OCI-LY7 (cell line): ENCODE data around the gene MEMO1. TPM values are rescaled to one million over a fixed set of nuclear protein-coding genes. Genes with fewer than 3 reads are reported as not detected.

Source experiments
- BruUV-seq: library from RNA; stranded (reverse); fragments of 400-500 nt; replicated peaks from 2 replicates; lab custom pipeline; 2021; lab: Mats Ljungman, UMichigan
- CTCF ChIA-PET: fragments of 300-600 bp; sonication (Branson Sonifier 250); formaldehyde crosslinking; loops from one replicate; lab custom pipeline; 2022; ENCODE audit warnings: antibody characterized with exemption; ENCODE audit not compliant: unreplicated experiment; lab: Charles Lee
- POLR2A ChIA-PET: fragments of 300-600 bp; sonication (Branson Sonifier 250); formaldehyde crosslinking; loops from one replicate; lab custom pipeline; 2022; ENCODE audit warnings: antibody characterized with exemption; lab: Charles Lee
- DNase-seq: peaks from one replicate; pipeline ENCODE4 v3.0.0-alpha.2; 2015; ENCODE audit warnings: low spot score
- H2AFZ ChIP-seq: fragments of 200-600 bp; sonication (generic), shearing (Covaris generic); 2 replicates; pipeline ENCODE4 v1.6.1; 2014; ENCODE audit warnings: mild to moderate bottlenecking, antibody characterized with exemption, low read length, moderate library complexity
- H3K27ac ChIP-seq: fragments of 200-600 bp; sonication (generic); 2 replicates; pipeline ENCODE4 v1.5.1; 2014; ENCODE audit warnings: mixed run types, low read depth, mild to moderate bottlenecking, moderate library complexity, low read length, inconsistent platforms; ENCODE audit not compliant: poor library complexity, severe bottlenecking
- H3K36me3 ChIP-seq: fragments of 200-600 bp; sonication (generic); 2 replicates; pipeline ENCODE4 v1.6.1; 2014; ENCODE audit warnings: mild to moderate bottlenecking, antibody characterized with exemption, low read length, moderate library complexity, mixed read lengths; ENCODE audit not compliant: insufficient read depth
- H3K4me1 ChIP-seq: fragments of 200-600 bp; sonication (generic); 2 replicates; pipeline ENCODE4 v1.5.1; 2014; ENCODE audit warnings: mild to moderate bottlenecking, low read length; ENCODE audit not compliant: insufficient read depth, poor library complexity, severe bottlenecking
- H3K4me2 ChIP-seq: fragments of 200-600 bp; sonication (generic); 2 replicates; pipeline ENCODE4 v1.6.1; 2014; ENCODE audit warnings: mild to moderate bottlenecking, low read length
- H3K4me3 ChIP-seq: fragments of 200-600 bp; sonication (generic); 2 replicates; pipeline ENCODE4 v1.5.1; 2014; ENCODE audit warnings: mild to moderate bottlenecking, low read depth, low read length; ENCODE audit not compliant: poor library complexity, severe bottlenecking
- H3K79me2 ChIP-seq: fragments of 200-600 bp; sonication (generic); 2 replicates; pipeline ENCODE4 v1.6.1; 2016; ENCODE audit warnings: low read depth, mild to moderate bottlenecking, low read length, moderate library complexity, mixed read lengths; ENCODE audit not compliant: insufficient read depth
- H3K9me2 ChIP-seq: fragments of 200-600 bp; sonication (generic); 2 replicates; pipeline ENCODE4 v1.6.1; 2016; ENCODE audit warnings: mild to moderate bottlenecking, low read length, mixed read lengths; ENCODE audit not compliant: insufficient read depth
- H3K9me3 ChIP-seq: fragments of 200-600 bp; sonication (generic); 2 replicates; pipeline ENCODE4 v1.6.1; 2014; ENCODE audit warnings: mild to moderate bottlenecking, mixed run types, low read length, mixed read lengths
- H4K20me1 ChIP-seq: fragments of 200-600 bp; sonication (generic); 2 replicates; pipeline ENCODE4 v1.6.1; 2014; ENCODE audit warnings: mild to moderate bottlenecking, antibody characterized with exemption, low read length, moderate library complexity, mixed read lengths; ENCODE audit not compliant: insufficient read depth
- EZH2phosphoT487 ChIP-seq: fragments of 200-600 bp; sonication (generic); IDR thresholded peaks from 2 replicates; pipeline ENCODE4 v1.6.1; 2018; ENCODE audit warnings: low read depth, borderline replicate concordance, mild to moderate bottlenecking, mixed run types, antibody characterized with exemption, low read length, moderate library complexity, mixed read lengths
- intact Hi-C: fragments of 100-400 bp; cut with micrococcal nuclease; formaldehyde crosslinking; loops from one replicate; pipeline ENCODE4 v1.10.0; 2022; ENCODE audit not compliant: unreplicated experiment
- total RNA-seq, 2 experiments: library from RNA; depleted of rRNA in 1 of 2; stranded (reverse); fragments of >200 nt in 1 of 2; shearing (Covaris generic) in 1 of 2; gene quantifications; 2 replicates each; pipeline ENCODE4 v1.2.3, GENCODE V29; 2014 to 2022
- TF ChIP-seq, protein P1 (sequence below): fragments of 200-600 bp; sonication (generic); conservative IDR thresholded peaks from 2 replicates; pipeline ENCODE4 v1.5.1; 2014; ENCODE audit warnings: mild to moderate bottlenecking, antibody characterized with exemption, low read length, moderate library complexity, mixed read lengths

The MEMO1 gene
- total RNA-seq, 2 experiments from 2014 or later: 24.0 to 54.0 TPM

DNA sequence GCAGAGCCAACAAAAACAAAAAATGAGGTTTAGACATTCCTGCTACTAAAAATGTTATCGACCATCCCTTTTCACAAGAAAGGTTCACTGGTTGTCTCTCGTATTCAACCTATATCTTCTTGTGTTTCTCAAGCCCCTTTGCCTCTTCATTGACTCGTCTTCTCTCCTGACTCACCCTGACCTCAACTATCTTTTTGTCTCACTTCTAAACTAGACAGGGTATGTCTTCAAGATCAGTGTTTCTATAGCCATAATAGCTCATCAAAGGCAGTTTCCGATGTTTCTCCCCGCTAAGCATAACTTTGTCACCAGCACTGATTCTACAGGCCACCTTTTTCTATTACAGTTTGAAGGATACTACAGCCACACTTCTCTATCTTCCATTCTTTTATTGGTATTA lies 178.4 kb downstream of the MEMO1 start:
- no peaks in the 10 kb centered on the region for H3K79me2 ChIP-seq
- H4K20me1 ChIP-seq: no peaks in the 10 kb centered on the region; the same call in 1 of the 2 replicates
- H2AFZ ChIP-seq: no peak overlapping the region
- no TSS peak for BruUV-seq
- ChIA-PET CTCF (no interaction called here), POLR2A (no interaction called here)
- TF ChIP-seq, protein P1, sequence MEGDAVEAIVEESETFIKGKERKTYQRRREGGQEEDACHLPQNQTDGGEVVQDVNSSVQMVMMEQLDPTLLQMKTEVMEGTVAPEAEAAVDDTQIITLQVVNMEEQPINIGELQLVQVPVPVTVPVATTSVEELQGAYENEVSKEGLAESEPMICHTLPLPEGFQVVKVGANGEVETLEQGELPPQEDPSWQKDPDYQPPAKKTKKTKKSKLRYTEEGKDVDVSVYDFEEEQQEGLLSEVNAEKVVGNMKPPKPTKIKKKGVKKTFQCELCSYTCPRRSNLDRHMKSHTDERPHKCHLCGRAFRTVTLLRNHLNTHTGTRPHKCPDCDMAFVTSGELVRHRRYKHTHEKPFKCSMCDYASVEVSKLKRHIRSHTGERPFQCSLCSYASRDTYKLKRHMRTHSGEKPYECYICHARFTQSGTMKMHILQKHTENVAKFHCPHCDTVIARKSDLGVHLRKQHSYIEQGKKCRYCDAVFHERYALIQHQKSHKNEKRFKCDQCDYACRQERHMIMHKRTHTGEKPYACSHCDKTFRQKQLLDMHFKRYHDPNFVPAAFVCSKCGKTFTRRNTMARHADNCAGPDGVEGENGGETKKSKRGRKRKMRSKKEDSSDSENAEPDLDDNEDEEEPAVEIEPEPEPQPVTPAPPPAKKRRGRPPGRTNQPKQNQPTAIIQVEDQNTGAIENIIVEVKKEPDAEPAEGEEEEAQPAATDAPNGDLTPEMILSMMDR: no peak
- no peak for TF ChIP-seq EZH2phosphoT487
- intact Hi-C loops: no loop called here
- H3K27ac ChIP-seq: no peak overlapping the region
- no peak overlapping the region for H3K4me2 ChIP-seq
- H3K4me3 ChIP-seq: no peak overlapping the region
- H3K36me3 ChIP-seq: no peaks in the 10 kb centered on the region
- no peaks in the 10 kb centered on the region for H3K9me2 ChIP-seq
- no peak for DNase-seq
- H3K9me3 ChIP-seq: no peaks in the 10 kb centered on the region
- no peaks in the 10 kb centered on the region for H3K4me1 ChIP-seq

DNA sequence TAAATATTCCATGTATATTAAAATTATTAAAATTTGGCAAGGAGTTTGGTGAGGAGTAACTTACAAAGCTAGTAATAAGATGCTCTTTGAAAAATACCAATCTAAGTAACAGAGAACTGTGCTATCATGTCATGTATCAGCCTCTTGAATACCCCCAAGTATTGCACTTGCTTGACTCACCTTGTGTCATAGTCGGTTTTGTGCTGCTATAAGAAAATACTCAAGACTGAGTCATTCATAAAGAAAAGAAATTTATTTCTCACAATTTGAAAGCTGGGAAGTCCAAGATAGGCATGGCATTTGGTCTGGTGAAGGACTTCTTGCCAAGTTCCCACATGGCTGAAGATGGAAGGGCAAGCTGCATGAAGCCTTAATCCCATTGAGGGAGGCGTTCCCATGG lies 179.2 kb downstream of the MEMO1 start:
- no peaks in the 10 kb centered on the region for H3K4me1 ChIP-seq
- intact Hi-C loops: no loop called here
- no peaks in the 10 kb centered on the region for H3K79me2 ChIP-seq
- no peak overlapping the region for H3K4me2 ChIP-seq
- BruUV-seq: no TSS peak
- TF ChIP-seq, protein P1: no peak
- no peak for TF ChIP-seq EZH2phosphoT487
- no peak overlapping the region for H3K4me3 ChIP-seq
- no peaks in the 10 kb centered on the region for H3K36me3 ChIP-seq
- H3K9me2 ChIP-seq: no peaks in the 10 kb centered on the region
- ChIA-PET POLR2A (no interaction called here), CTCF (no interaction called here)
- H2AFZ ChIP-seq: no peak overlapping the region
- DNase-seq: no peak
- no peaks in the 10 kb centered on the region for H3K9me3 ChIP-seq
- no peaks in the 10 kb centered on the region for H4K20me1 ChIP-seq
- H3K27ac ChIP-seq: no peak overlapping the region

DNA sequence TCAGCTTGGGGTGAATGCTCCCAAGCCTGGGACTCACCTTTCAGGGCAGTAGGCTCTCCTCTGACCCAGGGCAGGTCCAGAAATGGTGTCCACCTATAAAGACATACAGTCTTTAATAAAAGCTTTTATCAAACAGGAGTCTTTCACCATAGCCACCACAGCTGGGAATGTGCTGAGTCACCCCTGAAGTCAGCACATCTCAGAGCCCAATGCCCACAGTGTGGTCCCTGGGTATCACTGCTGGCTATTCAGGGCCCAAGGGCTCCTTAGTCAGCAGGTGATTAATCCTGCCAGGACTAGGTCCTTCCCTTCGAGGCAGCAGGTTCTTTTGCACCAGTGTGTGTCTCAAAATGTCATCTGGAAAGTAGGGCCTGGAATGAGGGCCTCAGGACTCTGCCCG lies 181.9 kb downstream of the MEMO1 start:
- no TSS peak for BruUV-seq
- no peak overlapping the region for H3K27ac ChIP-seq
- H3K4me1 ChIP-seq: no peaks in the 10 kb centered on the region
- no peaks in the 10 kb centered on the region for H3K9me3 ChIP-seq
- no peaks in the 10 kb centered on the region for H4K20me1 ChIP-seq
- ChIA-PET CTCF (no interaction called here), POLR2A (no interaction called here)
- H3K36me3 ChIP-seq: no peaks in the 10 kb centered on the region
- TF ChIP-seq, protein P1: no peak
- TF ChIP-seq EZH2phosphoT487: no peak
- no peaks in the 10 kb centered on the region for H3K79me2 ChIP-seq
- no peak overlapping the region for H3K4me3 ChIP-seq
- H3K9me2 ChIP-seq: no peaks in the 10 kb centered on the region
- H3K4me2 ChIP-seq: no peak overlapping the region
- H2AFZ ChIP-seq: no peak overlapping the region
- intact Hi-C loops: no loop called here
- no peak for DNase-seq
